PC-9 (cell line): ENCODE measurements around the gene TLR7. TPM values are rescaled to one million over a fixed set of nuclear protein-coding genes. Genes with fewer than 3 reads are reported as not detected.

Experiments
- BruUV-seq: library from RNA; stranded (reverse); fragments of 400-500 nt; replicated peaks from 2 replicates; lab custom pipeline; 2021; lab: Mats Ljungman, UMichigan
- CTCF ChIA-PET: fragments of 300-600 bp; sonication (Branson Sonifier 250); formaldehyde crosslinking; loops from one replicate; lab custom pipeline; 2022; ENCODE audit warnings: antibody characterized with exemption; lab: Charles Lee
- POLR2A ChIA-PET: fragments of 300-600 bp; sonication (Branson Sonifier 250); formaldehyde crosslinking; loops from one replicate; lab custom pipeline; 2022; ENCODE audit warnings: antibody characterized with exemption; ENCODE audit not compliant: unreplicated experiment; lab: Charles Lee
- DNase-seq, 2 experiments: peaks; one replicate each; pipeline versions ENCODE4 v3.0.0 to v3.0.0-alpha.2; 2015 to 2022; ENCODE audit warnings: mixed read lengths in 1 of 2
- H2AFZ ChIP-seq: fragments of 200-600 bp; sonication (generic); 2 replicates; pipeline ENCODE4 v1.8.1; 2017; ENCODE audit warnings: antibody characterized with exemption
- H3F3A ChIP-seq: fragments of 200-600 bp; sonication (generic); 2 replicates; pipeline ENCODE4 v1.8.1; 2017; ENCODE audit warnings: antibody characterized with exemption, mild to moderate bottlenecking, low read depth; ENCODE audit not compliant: insufficient read depth
- H3K27ac ChIP-seq: fragments of 200-600 bp; sonication (generic); 2 replicates; pipeline ENCODE4 v1.6.1; 2016; ENCODE audit warnings: mixed run types
- H3K27me3 ChIP-seq: fragments of 200-600 bp; sonication (generic); 2 replicates; pipeline ENCODE4 v1.6.1; 2016; ENCODE audit warnings: low read depth, mixed run types; ENCODE audit not compliant: insufficient read depth
- H3K36me3 ChIP-seq: fragments of 200-600 bp; sonication (generic); 2 replicates; pipeline ENCODE4 v1.6.1; 2016; ENCODE audit warnings: low read depth, mixed run types
- H3K4me1 ChIP-seq: fragments of 200-600 bp; sonication (generic); replicated peaks from 2 replicates; pipeline ENCODE4 v1.6.1; 2016; ENCODE audit warnings: mixed run types; ENCODE audit not compliant: insufficient read depth
- H3K4me2 ChIP-seq: fragments of 200-600 bp; sonication (generic); 2 replicates; pipeline ENCODE4 v1.6.1; 2017; ENCODE audit warnings: mixed run types
- H3K4me3 ChIP-seq: fragments of 200-600 bp; sonication (generic); 2 replicates; pipeline ENCODE4 v1.6.1; 2016; ENCODE audit warnings: mixed run types
- H3K79me2 ChIP-seq: fragments of 200-600 bp; sonication (generic); 2 replicates; pipeline ENCODE4 v1.6.1; 2017; ENCODE audit warnings: low read depth, mixed run types
- H3K9me2 ChIP-seq: fragments of 200-600 bp; sonication (generic); 2 replicates; pipeline ENCODE4 v1.8.1; 2017; ENCODE audit warnings: mild to moderate bottlenecking; ENCODE audit not compliant: insufficient read depth
- H3K9me3 ChIP-seq: fragments of 200-600 bp; sonication (generic); 2 replicates; pipeline ENCODE4 v1.8.1; 2016; ENCODE audit warnings: low read depth; ENCODE audit not compliant: insufficient read depth
- H4K20me1 ChIP-seq: fragments of 200-600 bp; sonication (generic); 2 replicates; pipeline ENCODE4 v1.8.1; 2017; ENCODE audit not compliant: insufficient read depth
- EZH2 ChIP-seq: fragments of 200-600 bp; sonication (generic); IDR thresholded peaks from 2 replicates; pipeline ENCODE4 v1.8.0; 2017; ENCODE audit warnings: antibody characterized with exemption, low read depth
- intact Hi-C: fragments of 100-400 bp; cut with micrococcal nuclease; formaldehyde crosslinking; loops from one replicate; pipeline ENCODE4 v1.10.0; 2022; ENCODE audit not compliant: unreplicated experiment
- total RNA-seq: library from RNA; stranded (reverse); gene quantifications from 2 replicates; pipeline ENCODE4 v1.2.3, GENCODE V29; 2021
- TF ChIP-seq, protein P1 (sequence below): fragments of 200-600 bp; sonication (generic); conservative IDR thresholded peaks from 2 replicates; pipeline ENCODE4 v1.6.1; 2017; ENCODE audit warnings: mixed run types, antibody characterized with exemption, mild to moderate bottlenecking, moderate library complexity

Gene TLR7
- total RNA-seq, 1 experiment from 2014 or later: not detected

DNA sequence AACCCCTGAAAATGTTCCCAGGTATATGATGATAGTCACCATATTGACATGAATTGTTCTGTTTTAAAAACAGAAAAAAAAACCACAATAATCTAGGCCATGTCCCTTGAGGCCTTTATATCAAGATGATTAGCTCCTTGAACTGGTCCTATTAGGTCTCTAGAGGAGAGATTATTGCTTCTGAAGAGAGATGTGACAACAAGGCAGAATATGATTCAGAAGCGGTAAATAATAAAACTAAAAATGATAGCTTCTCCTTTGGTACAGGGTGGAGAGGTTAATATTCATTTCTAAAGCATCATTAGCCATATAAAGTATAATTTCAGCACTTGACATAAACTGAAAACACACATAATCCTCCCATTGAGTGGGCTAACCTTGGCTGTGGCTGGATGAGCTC, 65.4 kb downstream of the TLR7 start:
- no peak overlapping the region for H3K27ac ChIP-seq
- no peak for DNase-seq
- peaks cover 4% of the 10 kb centered on the region; the same call in 1 of the 2 replicates for H3K9me3 ChIP-seq
- H3K79me2 ChIP-seq: no peaks in the 10 kb centered on the region
- no peaks in the 10 kb centered on the region for H3K27me3 ChIP-seq
- H3K9me2 ChIP-seq: no peaks in the 10 kb centered on the region
- H3K4me1 ChIP-seq: no peaks in the 10 kb centered on the region
- H3F3A ChIP-seq: no peaks in the 10 kb centered on the region
- no peak for TF ChIP-seq EZH2
- TF ChIP-seq, protein P1, sequence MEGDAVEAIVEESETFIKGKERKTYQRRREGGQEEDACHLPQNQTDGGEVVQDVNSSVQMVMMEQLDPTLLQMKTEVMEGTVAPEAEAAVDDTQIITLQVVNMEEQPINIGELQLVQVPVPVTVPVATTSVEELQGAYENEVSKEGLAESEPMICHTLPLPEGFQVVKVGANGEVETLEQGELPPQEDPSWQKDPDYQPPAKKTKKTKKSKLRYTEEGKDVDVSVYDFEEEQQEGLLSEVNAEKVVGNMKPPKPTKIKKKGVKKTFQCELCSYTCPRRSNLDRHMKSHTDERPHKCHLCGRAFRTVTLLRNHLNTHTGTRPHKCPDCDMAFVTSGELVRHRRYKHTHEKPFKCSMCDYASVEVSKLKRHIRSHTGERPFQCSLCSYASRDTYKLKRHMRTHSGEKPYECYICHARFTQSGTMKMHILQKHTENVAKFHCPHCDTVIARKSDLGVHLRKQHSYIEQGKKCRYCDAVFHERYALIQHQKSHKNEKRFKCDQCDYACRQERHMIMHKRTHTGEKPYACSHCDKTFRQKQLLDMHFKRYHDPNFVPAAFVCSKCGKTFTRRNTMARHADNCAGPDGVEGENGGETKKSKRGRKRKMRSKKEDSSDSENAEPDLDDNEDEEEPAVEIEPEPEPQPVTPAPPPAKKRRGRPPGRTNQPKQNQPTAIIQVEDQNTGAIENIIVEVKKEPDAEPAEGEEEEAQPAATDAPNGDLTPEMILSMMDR: no peak
- CTCF ChIA-PET: no interaction called here
- H3K36me3 ChIP-seq: no peaks in the 10 kb centered on the region
- no peak overlapping the region for H3K4me3 ChIP-seq
- H4K20me1 ChIP-seq: no peaks in the 10 kb centered on the region
- H3K4me2 ChIP-seq: no peak overlapping the region
- BruUV-seq: no TSS peak
- no peak overlapping the region for H2AFZ ChIP-seq
- intact Hi-C loops: no loop called here
- POLR2A ChIA-PET: no interaction called here

DNA sequence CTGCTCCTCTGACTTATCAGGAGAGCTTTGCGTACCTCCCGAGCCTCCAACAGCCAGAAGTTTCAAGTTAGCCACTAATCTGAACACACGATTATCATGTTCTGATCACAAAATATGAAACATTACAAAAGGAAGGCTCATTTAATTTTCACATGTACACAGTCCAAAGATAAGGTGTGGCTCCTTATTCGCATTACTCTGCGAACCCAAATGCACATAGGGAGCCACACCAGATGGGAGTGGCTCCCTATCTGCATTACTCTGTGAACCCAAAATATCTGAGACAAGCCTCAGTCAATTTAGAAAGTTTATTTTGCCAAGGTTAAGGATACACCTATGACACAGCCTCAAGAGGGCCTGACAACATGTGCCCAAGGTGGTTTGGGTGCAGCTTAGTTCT, 68.0 kb downstream of the TLR7 start:
- H3F3A ChIP-seq: no peaks in the 10 kb centered on the region
- H3K9me2 ChIP-seq: no peaks in the 10 kb centered on the region
- TF ChIP-seq, protein P1: no peak
- no peak for DNase-seq
- H3K9me3 ChIP-seq: peaks cover 4% of the 10 kb centered on the region; the same call in 1 of the 2 replicates
- ChIA-PET POLR2A (no interaction called here), CTCF (no interaction called here)
- no peak overlapping the region for H2AFZ ChIP-seq
- no peaks in the 10 kb centered on the region for H3K4me1 ChIP-seq
- H4K20me1 ChIP-seq: no peaks in the 10 kb centered on the region
- H3K79me2 ChIP-seq: no peaks in the 10 kb centered on the region
- H3K4me3 ChIP-seq: no peak overlapping the region
- H3K27me3 ChIP-seq: no peaks in the 10 kb centered on the region
- no peak overlapping the region for H3K27ac ChIP-seq
- BruUV-seq: no TSS peak
- intact Hi-C loops: no loop called here
- H3K4me2 ChIP-seq: no peak overlapping the region
- no peaks in the 10 kb centered on the region for H3K36me3 ChIP-seq

DNA sequence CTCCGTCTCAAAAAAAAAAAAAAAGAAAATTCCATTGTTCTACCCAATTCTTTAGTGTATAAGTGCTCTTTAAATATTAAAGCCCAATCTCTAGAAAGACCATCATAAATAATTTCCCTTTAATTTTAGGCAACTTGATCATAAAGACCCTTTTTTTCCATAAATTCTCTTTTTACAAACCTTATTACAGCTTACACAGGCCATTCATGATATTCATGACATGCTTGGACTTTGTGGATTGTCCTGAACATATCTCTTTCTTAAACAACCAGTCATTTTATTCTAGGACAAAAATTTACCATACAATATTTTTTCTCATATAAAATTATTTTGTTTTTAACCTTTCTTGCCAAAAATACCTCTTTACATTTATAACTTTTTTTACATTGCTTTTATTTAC, 70.1 kb downstream of the TLR7 start:
- H3F3A ChIP-seq: no peaks in the 10 kb centered on the region
- no peaks in the 10 kb centered on the region for H3K79me2 ChIP-seq
- H3K36me3 ChIP-seq: no peaks in the 10 kb centered on the region
- no peaks in the 10 kb centered on the region for H3K27me3 ChIP-seq
- no peak overlapping the region for H3K4me3 ChIP-seq
- DNase-seq: no peak
- no peak overlapping the region for H3K4me2 ChIP-seq
- ChIA-PET POLR2A (interaction anchor here (0.5 kb wide), 1 partner anchor 10 kb away, joined by 8 read pairs; no protein-coding TSS in a partner anchor), CTCF (no interaction called here)
- no peaks in the 10 kb centered on the region for H4K20me1 ChIP-seq
- peaks cover 4% of the 10 kb centered on the region; the same call in 1 of the 2 replicates for H3K9me3 ChIP-seq
- H3K9me2 ChIP-seq: no peaks in the 10 kb centered on the region
- intact Hi-C loops: no loop called here
- no peak overlapping the region for H2AFZ ChIP-seq
- BruUV-seq: no TSS peak
- no peak for TF ChIP-seq EZH2
- TF ChIP-seq, protein P1: no peak
- H3K4me1 ChIP-seq: no peaks in the 10 kb centered on the region
- H3K27ac ChIP-seq: no peak overlapping the region

Other genes with a start within 250 kb of the TLR7 start
- gene PRPS2, start 75.7 kb upstream of the TLR7 start, total RNA-seq: 72.0 and 107 TPM in 2 replicates
- gene TLR8, start 39.5 kb downstream of the TLR7 start, total RNA-seq: not detected in 2 replicates
- 2,589 and 3,588 TPM in 2 replicates for gene TMSB4X, start 108.0 kb downstream of the TLR7 start, total RNA-seq
- not detected in 2 replicates for gene FAM9C, start 177.5 kb downstream of the TLR7 start, total RNA-seq